Naive thymus-derived CD8-positive, alpha-beta T cell (primary cell): Measurements from ENCODE around the gene MRPS23. TPM values are rescaled to one million over a fixed set of nuclear protein-coding genes. Genes with fewer than 3 reads are reported as not detected.

Experiments used
- ATAC-seq, 2 donors: fragments of 150-1000 bp; cut with Tn5 transposase in 1 of 2; sonication (Bioruptor Pico), chemical (Tn5 transposase) in 1 of 2; 1 replicate in 1 of 2; 2 replicates in 1 of 2; pipeline ENCODE4 v1.10.0; 2021; ENCODE audit warnings: mild to moderate bottlenecking in 2 of 2, moderate library complexity in 2 of 2
- POLR2A ChIA-PET: fragments of 350-600 bp; sonication (Branson Sonifier 250); formaldehyde crosslinking; loops from one replicate; lab custom pipeline; 2021; ENCODE audit warnings: antibody characterized with exemption; lab: Charles Lee
- DNase-seq, 10 donors: peaks; one replicate each; pipeline versions ENCODE4 v3.0.0 to v3.0.0-alpha.2; 2020 to 2022
- H3K27ac Mint-ChIP-seq, 10 donors: one replicate each; pipeline ENCODE4 v1.8.0; 2020 to 2022; ENCODE audit warnings: mild to moderate bottlenecking in 10 of 10, mixed read lengths in 10 of 10, moderate library complexity in 4 of 10, inconsistent platforms in 1 of 10
- H3K27me3 Mint-ChIP-seq, 5 donors: one replicate each; pipeline ENCODE4 v1.8.0; 2021 to 2022; ENCODE audit warnings: mixed read lengths in 5 of 5
- H3K36me3 Mint-ChIP-seq, 3 donors: one replicate each; pipeline ENCODE4 v1.8.0; 2020 to 2022; ENCODE audit warnings: mixed read lengths in 3 of 3, mild to moderate bottlenecking in 2 of 3, inconsistent platforms in 1 of 3
- H3K4me1 Mint-ChIP-seq, 4 donors: one replicate each; pipeline ENCODE4 v1.8.0; 2021 to 2022; ENCODE audit warnings: mixed read lengths in 4 of 4
- H3K4me3 Mint-ChIP-seq, 10 donors: one replicate each; pipeline ENCODE4 v1.8.0; 2020 to 2022; ENCODE audit warnings: mild to moderate bottlenecking in 10 of 10, mixed read lengths in 10 of 10, moderate library complexity in 6 of 10, inconsistent platforms in 1 of 10
- H3K9me3 Mint-ChIP-seq, 9 donors: one replicate each; pipeline ENCODE4 v1.8.0; 2020 to 2022; ENCODE audit warnings: mixed read lengths in 9 of 9, mild to moderate bottlenecking in 3 of 9, inconsistent platforms in 1 of 9, moderate library complexity in 1 of 9
- polyA plus RNA-seq, 3 donors: library from polyadenylated mRNA; unstranded; fragments of 300-500 nt; fragmentation: Illumina TruSeq; gene quantifications; one replicate each; pipeline ENCODE4 v1.2.3, GENCODE V29; 2021
- total RNA-seq, 8 experiments: library from RNA in 2 of 8; stranded (reverse) in 2 of 8; gene quantifications; one replicate each; pipeline ENCODE4 v1.2.3 and lab custom pipeline; 2021 to 2026

MRPS23 gene
- total and polyA plus RNA-seq, 5 experiments from 2014 or later: 31.6 to 42.8 (median 41.1) TPM

GRCh38 chr17:57888311-57889216, 38.7 kb upstream of the MRPS23 start:
- peaks cover 0 to 15% (median 8%) of the 10 kb centered on the region in 4 donors for H3K4me1 Mint-ChIP-seq

GRCh38 chr17:57887161-57887560, 37.3 kb upstream of the MRPS23 start:
- POLR2A ChIA-PET: no interaction called here
- Mint-ChIP-seq H3K27me3 (peaks cover 0 to 8% (median 4%) of the 10 kb centered on the region in 5 donors), H3K9me3 (no peaks in the 10 kb centered on the region), H3K27ac (no peak overlapping the region), H3K4me3 (no peak overlapping the region), H3K36me3 (no peaks in the 10 kb centered on the region), H3K4me1 (peaks cover 0 to 5% (median 2%) of the 10 kb centered on the region in 4 donors)
- ATAC-seq: no peak
- no peak for DNase-seq

More at GRCh38 chr17:57888311-57889216, 38.7 kb upstream of the MRPS23 start:
- Mint-ChIP-seq H3K9me3 (no peaks in the 10 kb centered on the region), H3K4me3 (no peak overlapping the region), H3K27ac (no peak overlapping the region), H3K27me3 (peaks cover 0 to 9% (median 4%) of the 10 kb centered on the region in 5 donors), H3K36me3 (no peaks in the 10 kb centered on the region)
- DNase-seq (no peak), ATAC-seq (no peak)
- POLR2A ChIA-PET: no interaction called here

DNA sequence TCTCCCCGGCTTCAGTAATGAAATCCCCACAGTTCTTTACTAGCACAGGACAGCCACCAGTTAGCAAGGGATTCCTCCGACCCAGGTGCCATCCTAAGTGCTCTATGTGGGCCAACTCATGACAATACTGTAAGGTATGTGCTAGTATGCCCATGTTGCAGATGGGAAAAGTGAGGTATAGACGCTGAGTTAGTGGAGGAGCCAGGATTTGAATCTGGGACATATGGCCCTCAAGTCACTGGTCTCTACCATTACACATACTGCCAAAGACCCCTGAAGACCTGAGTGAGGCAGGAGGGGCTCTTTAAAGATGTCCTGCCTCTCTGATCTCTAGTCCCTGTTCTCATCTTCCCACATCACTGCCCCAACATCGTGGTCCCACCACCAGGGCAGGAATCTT, 36.2 kb upstream of the MRPS23 start:
- H3K4me1 Mint-ChIP-seq: no peaks in the 10 kb centered on the region
- POLR2A ChIA-PET: no interaction called here
- H3K27ac Mint-ChIP-seq: peak overlapping the region in 1 of 10 donors; percentile 34
- ATAC-seq (no peak), DNase-seq (no peak)
- H3K9me3 Mint-ChIP-seq: no peaks in the 10 kb centered on the region
- H3K36me3 Mint-ChIP-seq: no peaks in the 10 kb centered on the region
- peaks cover 0 to 1% (median 0%) of the 10 kb centered on the region in 5 donors for H3K27me3 Mint-ChIP-seq
- no peak overlapping the region for H3K4me3 Mint-ChIP-seq

DNA sequence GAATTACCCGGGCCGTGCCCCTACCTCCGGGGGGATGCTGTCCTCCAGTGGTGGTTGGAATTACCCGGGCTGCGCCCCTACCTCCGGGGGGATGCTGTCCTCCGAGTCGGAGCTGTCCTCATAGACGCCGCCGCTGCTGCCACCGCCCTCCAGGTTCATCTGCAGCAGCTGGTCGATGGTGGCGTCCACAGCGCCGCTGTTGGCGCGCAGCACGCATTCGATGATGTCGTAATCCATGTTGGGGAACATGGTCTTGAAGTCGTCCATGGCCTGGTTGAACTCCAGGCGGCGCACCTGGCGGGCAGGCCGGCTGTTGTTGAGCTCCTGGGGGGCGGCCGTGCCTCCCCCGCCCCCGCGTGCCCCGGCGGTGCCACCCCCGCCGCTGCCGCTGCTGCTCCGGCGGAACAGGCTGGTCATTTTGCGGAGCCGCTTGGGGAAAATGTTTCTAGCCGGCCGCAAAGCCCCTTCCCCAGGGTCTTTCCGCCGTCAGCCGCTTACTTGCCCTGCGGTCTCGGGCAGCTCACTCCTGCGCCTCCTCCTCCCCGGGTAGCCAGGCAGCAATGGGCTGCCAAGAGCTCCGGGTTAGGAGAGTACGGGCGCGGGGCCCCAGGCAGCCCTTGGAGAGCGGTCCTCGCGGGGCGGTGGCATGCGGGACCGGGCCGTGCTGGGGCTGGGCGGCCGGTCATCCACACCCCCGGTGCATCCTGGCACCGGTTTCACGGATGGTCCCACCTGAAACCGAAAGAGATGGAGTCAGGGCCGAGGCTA, 35.5 kb upstream of the MRPS23 start:
- Mint-ChIP-seq H3K36me3 (no peaks in the 10 kb centered on the region), H3K4me3 (no peak overlapping the region), H3K9me3 (no peaks in the 10 kb centered on the region), H3K27me3 (no peaks in the 10 kb centered on the region), H3K4me1 (peaks cover 0 to 2% (median 0%) of the 10 kb centered on the region in 4 donors), H3K27ac (no peak overlapping the region)
- ATAC-seq (no peak), DNase-seq (no peak)
- POLR2A ChIA-PET: no interaction called here

GRCh38 chr17:57881783-57882351, 32.0 kb upstream of the MRPS23 start:
- H3K27me3 Mint-ChIP-seq: peaks cover 0 to 2% (median 0%) of the 10 kb centered on the region in 5 donors
- peaks cover 0 to 11% (median 8%) of the 10 kb centered on the region in 4 donors for H3K4me1 Mint-ChIP-seq
- no peaks in the 10 kb centered on the region for H3K9me3 Mint-ChIP-seq
- H3K27ac Mint-ChIP-seq: no peak overlapping the region
- no peaks in the 10 kb centered on the region for H3K36me3 Mint-ChIP-seq
- H3K4me3 Mint-ChIP-seq: no peak overlapping the region
- no peak for ATAC-seq
- DNase-seq: no peak
- POLR2A ChIA-PET: interaction anchor here (0.6 kb wide), 1 partner anchor 10 kb away, joined by 3 read pairs; no protein-coding TSS in a partner anchor

- H3K4me3 Mint-ChIP-seq: no peak overlapping the region
- no peak for DNase-seq
These were observed 31.3 kb upstream of the MRPS23 start for GRCh38 chr17:57881143-57881542.

DNA sequence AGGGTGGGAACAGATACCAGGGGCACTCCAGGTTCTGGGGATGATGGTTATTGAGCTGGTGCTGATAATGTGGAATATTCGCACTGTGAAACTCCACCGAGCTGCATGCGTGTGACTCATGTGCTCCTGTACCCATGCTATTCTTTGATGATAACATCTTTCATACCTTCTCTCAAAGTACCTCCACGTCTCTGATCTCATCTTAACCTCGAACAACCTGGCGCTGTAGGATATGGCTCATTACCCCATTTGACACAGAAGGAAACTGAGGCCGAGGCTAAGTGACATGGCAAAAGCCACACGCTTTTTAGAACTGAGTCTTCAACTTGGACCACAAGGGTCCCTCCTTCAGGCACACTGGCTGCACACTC, 30.2 kb upstream of the MRPS23 start:
- DNase-seq (no peak), ATAC-seq (peak; percentile 54 to 70)
- H3K27me3 Mint-ChIP-seq: peaks cover 0 to 6% (median 4%) of the 10 kb centered on the region in 5 donors
- H3K9me3 Mint-ChIP-seq: no peaks in the 10 kb centered on the region
- H3K27ac Mint-ChIP-seq: no peak overlapping the region
- H3K4me3 Mint-ChIP-seq: no peak overlapping the region
- H3K4me1 Mint-ChIP-seq: peaks cover 0 to 14% (median 12%) of the 10 kb centered on the region in 4 donors
- H3K36me3 Mint-ChIP-seq: no peaks in the 10 kb centered on the region
- POLR2A ChIA-PET: no interaction called here

More at GRCh38 chr17:57881143-57881542, 31.3 kb upstream of the MRPS23 start:
- H3K4me1 Mint-ChIP-seq: peaks cover 0 to 14% (median 12%) of the 10 kb centered on the region in 4 donors
- no peak for ATAC-seq
- H3K27ac Mint-ChIP-seq: no peak overlapping the region
- no peaks in the 10 kb centered on the region for H3K36me3 Mint-ChIP-seq
- no peaks in the 10 kb centered on the region for H3K9me3 Mint-ChIP-seq
- peaks cover 0 to 4% (median 3%) of the 10 kb centered on the region in 5 donors for H3K27me3 Mint-ChIP-seq
- POLR2A ChIA-PET: no interaction called here

DNA sequence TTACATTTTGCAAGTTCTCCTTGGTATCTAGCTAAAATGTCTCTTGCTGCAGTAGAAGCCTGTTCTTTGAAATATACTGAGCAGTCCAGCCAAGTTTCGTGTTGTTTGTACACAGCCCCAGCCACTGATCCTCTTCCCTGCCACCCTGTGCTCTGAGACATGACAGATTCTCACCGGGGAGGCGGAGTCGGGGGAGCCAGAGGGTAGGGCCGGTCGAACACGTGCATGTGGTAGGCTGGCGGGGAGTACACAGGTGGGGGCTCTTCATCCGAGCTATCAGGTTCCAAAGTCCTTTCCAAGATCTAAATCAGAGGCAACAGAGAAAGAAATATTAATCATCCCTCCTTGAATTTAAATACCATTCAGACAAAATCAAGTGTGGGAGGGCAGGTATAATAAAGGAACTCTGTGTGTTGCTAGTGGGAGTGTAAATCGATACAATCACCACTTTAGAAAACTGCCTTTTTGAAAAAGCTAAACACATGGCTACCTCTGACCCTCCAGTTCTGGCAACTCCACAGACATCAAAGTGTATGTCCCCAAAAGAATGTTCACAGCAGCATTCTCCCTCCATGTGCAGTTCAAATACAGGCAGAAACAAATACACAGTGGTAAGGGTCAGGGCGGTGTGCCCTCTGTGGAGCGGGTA, 29.7 kb upstream of the MRPS23 start:
- H3K9me3 Mint-ChIP-seq: no peaks in the 10 kb centered on the region
- no peak overlapping the region for H3K4me3 Mint-ChIP-seq
- H3K36me3 Mint-ChIP-seq: no peaks in the 10 kb centered on the region
- peaks cover 0 to 14% (median 12%) of the 10 kb centered on the region in 4 donors for H3K4me1 Mint-ChIP-seq
- POLR2A ChIA-PET: no interaction called here
- H3K27ac Mint-ChIP-seq: no peak overlapping the region
- H3K27me3 Mint-ChIP-seq: peaks cover under 1 to 6% (median 4%) of the 10 kb centered on the region in 5 donors
- ATAC-seq: no peak
- no peak for DNase-seq

DNA sequence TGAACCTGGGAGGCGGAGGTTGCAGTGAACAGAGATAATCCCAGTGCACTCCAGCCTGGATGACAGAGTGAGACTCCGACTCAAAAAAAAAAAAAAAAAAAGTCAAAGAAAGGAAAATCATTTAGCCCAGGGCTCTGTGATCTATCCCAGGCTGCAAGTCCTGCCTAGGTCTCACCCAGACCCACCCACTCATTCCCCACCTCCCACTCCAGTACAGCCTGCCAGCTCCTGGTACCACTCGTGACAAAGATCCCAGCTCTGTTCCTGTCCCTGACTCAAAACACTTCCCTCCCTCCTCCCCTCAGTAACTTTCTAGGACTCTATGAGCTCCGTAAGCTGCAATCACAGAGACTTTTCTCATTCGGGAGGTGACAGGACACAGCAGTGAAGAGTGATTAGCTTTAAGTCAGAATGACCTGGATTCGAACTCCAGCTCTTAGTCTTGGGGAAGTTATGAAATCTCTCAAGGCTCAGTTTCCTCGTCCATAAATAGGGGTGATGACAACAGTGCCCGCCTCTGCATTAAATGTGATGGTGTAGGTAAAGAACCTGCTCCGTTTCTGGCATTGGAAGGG, 28.0 kb upstream of the MRPS23 start:
- no peak for DNase-seq
- Mint-ChIP-seq H3K36me3 (no peaks in the 10 kb centered on the region), H3K27ac (no peak overlapping the region), H3K4me3 (no peak overlapping the region), H3K9me3 (no peaks in the 10 kb centered on the region), H3K27me3 (peaks cover 2 to 17% (median 14%) of the 10 kb centered on the region in 5 donors), H3K4me1 (peaks cover 9 to 29% (median 27%) of the 10 kb centered on the region in 4 donors)
- POLR2A ChIA-PET: no interaction called here
- no peak for ATAC-seq

DNA sequence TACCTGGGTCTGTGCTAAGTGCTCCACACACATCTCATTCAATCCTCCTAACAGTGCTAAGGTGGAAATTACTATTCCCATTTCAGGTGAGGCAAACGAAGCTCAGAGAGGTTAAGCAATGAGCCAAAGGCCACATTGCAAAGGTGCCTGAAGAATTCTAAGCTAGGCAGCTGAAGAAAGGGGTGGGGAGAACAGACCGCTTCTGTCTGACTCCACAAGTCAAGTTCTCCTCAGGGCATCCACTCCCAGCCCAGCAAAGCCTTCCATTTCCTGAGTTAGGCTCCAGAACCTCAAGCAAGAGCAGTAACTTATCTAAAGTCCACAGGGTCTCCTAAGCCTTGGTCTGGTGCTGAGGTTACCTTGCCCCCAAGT, 27.0 kb upstream of the MRPS23 start:
- POLR2A ChIA-PET: no interaction called here
- DNase-seq (no peak), ATAC-seq (no peak)
- peaks cover 12 to 30% (median 29%) of the 10 kb centered on the region in 4 donors for H3K4me1 Mint-ChIP-seq
- H3K27me3 Mint-ChIP-seq: peaks cover 4 to 27% (median 18%) of the 10 kb centered on the region in 5 donors
- H3K27ac Mint-ChIP-seq: peak overlapping the region in 2 of 10 donors; percentile 14
- no peak overlapping the region for H3K4me3 Mint-ChIP-seq
- no peaks in the 10 kb centered on the region for H3K36me3 Mint-ChIP-seq
- H3K9me3 Mint-ChIP-seq: no peaks in the 10 kb centered on the region

DNA sequence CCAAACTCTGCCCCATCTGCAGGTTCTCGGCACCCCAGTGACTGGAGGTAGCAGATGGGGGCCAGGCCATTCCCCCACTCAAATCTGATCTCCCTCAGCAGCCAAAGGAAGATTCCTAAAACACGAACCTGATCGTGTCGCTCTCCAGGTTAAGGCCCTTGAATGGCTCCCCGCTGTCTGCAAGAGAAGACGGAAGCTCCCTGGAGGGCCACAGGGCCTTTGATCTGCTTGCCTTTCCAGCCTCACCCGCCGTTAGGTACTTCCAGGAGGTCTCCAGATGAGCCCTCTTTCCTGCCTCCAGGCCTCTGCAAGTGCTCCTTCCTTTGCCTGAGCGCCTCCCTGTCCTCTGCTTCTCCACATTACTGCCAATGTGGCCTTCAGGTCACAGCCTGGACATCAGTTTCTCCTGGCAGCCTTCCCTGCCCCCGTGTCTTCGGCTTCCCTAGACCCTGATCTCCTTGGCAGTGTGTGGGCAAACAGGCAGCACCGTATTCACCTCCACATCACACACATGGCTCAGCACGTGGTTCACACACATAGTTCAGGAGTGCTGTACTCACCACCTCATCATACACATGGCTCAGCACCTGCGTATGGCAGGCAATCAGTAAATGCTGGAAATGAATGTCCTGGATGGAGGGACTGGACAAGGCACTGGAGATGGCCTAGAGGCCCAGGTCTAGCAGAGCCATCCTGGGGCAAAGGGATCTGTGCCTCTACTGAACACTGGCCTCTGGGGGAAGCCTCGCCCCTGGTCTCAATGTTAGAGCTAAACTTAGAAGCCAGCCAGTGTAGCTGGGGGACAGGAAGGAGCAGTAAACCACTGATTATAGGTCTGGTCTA, 26.4 kb upstream of the MRPS23 start:
- peaks cover 4 to 31% (median 18%) of the 10 kb centered on the region in 5 donors for H3K27me3 Mint-ChIP-seq
- DNase-seq (no peak), ATAC-seq (no peak)
- H3K4me3 Mint-ChIP-seq: peak overlapping the region in 3 of 10 donors; percentile 0 to 74 (median 42)
- POLR2A ChIA-PET: interaction anchor here (2.0 kb wide), 1 partner anchor 25 kb away, joined by 6 read pairs; no protein-coding TSS in a partner anchor
- H3K36me3 Mint-ChIP-seq: no peaks in the 10 kb centered on the region
- H3K27ac Mint-ChIP-seq: peak overlapping the region in 3 of 10 donors; percentile 14 to 22 (median 15)
- H3K9me3 Mint-ChIP-seq: no peaks in the 10 kb centered on the region
- H3K4me1 Mint-ChIP-seq: peaks cover 12 to 30% (median 29%) of the 10 kb centered on the region in 4 donors
